Pancreas (tissue), 10 donors: ENCODE measurements around the gene LFNG. TPM values are rescaled to one million over a fixed set of nuclear protein-coding genes. Genes with fewer than 3 reads are reported as not detected.

ENCODE experiments used
- ATAC-seq, 4 donors: fragments of 200-7000 bp; cut with Tn5 transposase; one replicate each; pipeline versions ENCODE4 v1.8.0 to v1.9.1; 2020; ENCODE audit warnings: mild to moderate bottlenecking in 4 of 4, moderate library complexity in 4 of 4
- DNase-seq, 6 donors: peaks; one replicate each; pipeline ENCODE4 v3.0.0-alpha.2; 2020
- FAIRE-seq: peaks from 2 replicates; lab custom pipeline; 2012; peaks lifted over from hg19 to GRCh38; lab: Jason Lieb, UNC
- H3K27ac ChIP-seq, 4 donors: fragments of 200-600 bp; sonication (generic); 1 replicate in 3 of 4; 2 replicates in 1 of 4; pipeline versions ENCODE4 v1.5.0 to v1.8.0; 2020
- H3K27me3 ChIP-seq, 4 donors: fragments of 200-600 bp; one replicate each; pipeline ENCODE4 v1.8.0; 2021
- H3K36me3 ChIP-seq, 3 donors: fragments of 200-600 bp; sonication (generic) in 1 of 3; one replicate each; pipeline versions ENCODE4 v1.5.0 to v1.8.0; 2020 to 2021
- H3K4me1 ChIP-seq, 3 donors: fragments of 200-600 bp; one replicate each; pipeline ENCODE4 v1.8.0; 2021
- H3K4me3 ChIP-seq, 4 donors: fragments of 200-600 bp; sonication (generic) in 2 of 4; one replicate each; pipeline versions ENCODE4 v1.5.0 to v1.8.0; 2020 to 2021
- H3K9me3 ChIP-seq, 4 donors: fragments of 200-600 bp; one replicate each; pipeline ENCODE4 v1.8.0; 2021
- CTCF ChIP-seq, 4 donors: fragments of 200-600 bp; sonication (generic) in 3 of 4; IDR thresholded peaks; one replicate each; pipeline versions ENCODE4 v1.5.0 to v1.8.0; 2021; ENCODE audit warnings: antibody characterized with exemption in 4 of 4
- WGBS, 2 donors: extraction: QIAGEN DNeasy Blood & Tissue Kit; methylation state at CpG; one replicate each; pipeline ENCODE4 v1.1.7; 2013; 5-methylcytosine and 5-hydroxymethylcytosine counted together
- intact Hi-C, 3 donors: fragments of 100-400 bp; cut with DNase I; formaldehyde crosslinking; loops; one replicate each; pipeline versions ENCODE4 v1.11.1 to v1.14.2; 2022
- polyA plus RNA-seq, 2 donors: library from polyadenylated mRNA; stranded (reverse); fragments of 200-250 nt; gene quantifications; one replicate each; pipeline ENCODE4 v1.2.3, GENCODE V29; 2013
- total RNA-seq, 6 donors: library from RNA; stranded (reverse); fragmentation: NEBNext Ultra II Directional in 4 of 6; extraction: Animal tissue kit (Norgen Biotek cat#: 25700) in 4 of 6; gene quantifications; one replicate each; pipeline versions ENCODE4 v1.2.1 to v1.2.4, GENCODE V29; 2021 to 2023
- donor health status: healthy with polysubstance abuse.
- donor health status: DM: no; HTN: no; CAD: no; lungs with moderate emphysema.
- donor health status: DM: no; HTN: no; CAD: no.
- donor health status: control.
- donor health status: control.
- donor health status: Bipolar disorder and iron deficiency.
- donor health status: DM: yes; HTN: yes; CAD: no.
- donor health status: DM: no; HTN: no; CAD: no.
- donor health status: DM: no; HTN: no; CAD: no.
- donor health status: DM: yes; HTN: yes; CAD: no.

Gene LFNG
- total and polyA plus RNA-seq, 8 donors, result 28.2 to 66.8 (median 41.1) TPM

- Histone ChIP-seq H3K9me3 (no peaks in the 10 kb centered on the region), H3K27ac (no peak overlapping the region), H3K36me3 (no peaks in the 10 kb centered on the region), H3K4me1 (peaks cover 3 to 16% (median 4%) of the 10 kb centered on the region in 3 donors), H3K27me3 (no peaks in the 10 kb centered on the region), H3K4me3 (no peak overlapping the region)
- TF ChIP-seq CTCF (IDR thresholded peaks at IDR 0.05), result no peak
- FAIRE-seq (no peak), ATAC-seq (no peak), DNase-seq (no peak)
- WGBS, 2 donors, result 83 to 85% methylated on average over 8 of the region's 8 CpGs
- intact Hi-C loops, result no loop called here
These were observed 3.4 kb upstream of the LFNG start for GRCh38 chr7:2516194-2516555.

- ATAC-seq (no peak), DNase-seq (no peak), FAIRE-seq (no peak)
- TF ChIP-seq CTCF (IDR thresholded peaks at IDR 0.05), result no peak
- no peak overlapping the region for H3K4me3 ChIP-seq
- no peak overlapping the region for H3K27ac ChIP-seq
- H3K36me3 ChIP-seq, result no peaks in the 10 kb centered on the region
- intact Hi-C loops, result no loop called here
- peaks cover 0 to 8% (median 0%) of the 10 kb centered on the region in 3 donors for H3K4me1 ChIP-seq
- WGBS, 2 donors, result 81 to 87% methylated on average over 8 of the region's 8 CpGs
- no peaks in the 10 kb centered on the region for H3K9me3 ChIP-seq
- H3K27me3 ChIP-seq, result no peaks in the 10 kb centered on the region
These were observed 2.5 kb upstream of the LFNG start for GRCh38 chr7:2517026-2517425.

GRCh38 chr7:2517678-2518507 lies 1.7 kb upstream of the LFNG start:
- H3K27ac ChIP-seq, result no peak overlapping the region
- no peaks in the 10 kb centered on the region for H3K9me3 ChIP-seq
- H3K4me3 ChIP-seq, result no peak overlapping the region
- intact Hi-C loops, result no loop called here
- H3K27me3 ChIP-seq, result no peaks in the 10 kb centered on the region
- ATAC-seq, result no peak
- no peak for FAIRE-seq
- TF ChIP-seq CTCF (IDR thresholded peaks at IDR 0.05), result no peak
- 77 to 84% methylated on average over 18 of the region's 18 CpGs for WGBS, 2 donors
- DNase-seq, result no peak
- H3K4me1 ChIP-seq, result peaks cover 0 to 17% (median 2%) of the 10 kb centered on the region in 3 donors
- H3K36me3 ChIP-seq, result no peaks in the 10 kb centered on the region

GRCh38 chr7:2518737-2519118 lies 846 bp upstream of the LFNG start:
- FAIRE-seq, result no peak
- no peak for ATAC-seq

More at GRCh38 chr7:2518737-2519118, 846 bp upstream of the LFNG start:
- no peaks in the 10 kb centered on the region for H3K36me3 ChIP-seq
- H3K4me3 ChIP-seq, result peak overlapping the region in 3 of 4 donors; percentile 38 to 80 (median 72)
- TF ChIP-seq CTCF (IDR thresholded peaks at IDR 0.05), result no peak
- no peak for DNase-seq
- peaks cover 0 to 25% (median 10%) of the 10 kb centered on the region in 3 donors for H3K4me1 ChIP-seq
- no peaks in the 10 kb centered on the region for H3K27me3 ChIP-seq
- no peak overlapping the region for H3K27ac ChIP-seq
- intact Hi-C loops, result no loop called here
- no peaks in the 10 kb centered on the region for H3K9me3 ChIP-seq
- 23 to 24% methylated on average over 40 to 41 of the region's 41 CpGs for WGBS, 2 donors
